Activated B cell treated with CpG ODN at 0.5 μM for 24 hours (primary cell): ENCODE measurements around the gene SPOCK1. TPM values are rescaled to one million over a fixed set of nuclear protein-coding genes. Genes with fewer than 3 reads are reported as not detected.

Experiments used
- ATAC-seq: fragments of 200-7000 bp; cut with Tn5 transposase; one replicate; pipeline ENCODE4 v1.10.0; 2021; ENCODE audit warnings: low read depth, mild to moderate bottlenecking, moderate library complexity
- CTCF ChIA-PET: fragments of 350-600 bp; sonication (Branson Sonifier 250); formaldehyde crosslinking; loops from one replicate; lab custom pipeline; 2021; ENCODE audit warnings: antibody characterized with exemption; lab: Charles Lee
- POLR2A ChIA-PET: fragments of 350-600 bp; sonication (Branson Sonifier 250); formaldehyde crosslinking; loops from one replicate; lab custom pipeline; 2021; ENCODE audit warnings: antibody characterized with exemption; lab: Charles Lee
- DNase-seq: peaks from one replicate; pipeline ENCODE4 v3.0.0; 2022
- H3K27ac Mint-ChIP-seq: one replicate; pipeline ENCODE4 v1.8.0; 2020; ENCODE audit warnings: mixed read lengths
- H3K27me3 Mint-ChIP-seq: one replicate; pipeline ENCODE4 v1.8.0; 2021; ENCODE audit warnings: mixed read lengths
- H3K36me3 Mint-ChIP-seq: one replicate; pipeline ENCODE4 v1.8.0; 2021; ENCODE audit warnings: low read depth, mixed read lengths
- H3K4me1 Mint-ChIP-seq: one replicate; pipeline ENCODE4 v1.8.0; 2021; ENCODE audit warnings: mixed read lengths
- H3K4me3 Mint-ChIP-seq: one replicate; pipeline ENCODE4 v1.8.0; 2020; ENCODE audit warnings: mild to moderate bottlenecking, mixed read lengths
- H3K9me3 Mint-ChIP-seq: one replicate; pipeline ENCODE4 v1.8.0; 2020; ENCODE audit warnings: mixed read lengths
- CTCF ChIP-seq: fragments of 200-600 bp; IDR thresholded peaks from one replicate; pipeline ENCODE4 v1.8.0; 2022; ENCODE audit warnings: antibody characterized with exemption, mild to moderate bottlenecking
- intact Hi-C: fragments of 100-400 bp; cut with micrococcal nuclease; formaldehyde crosslinking; loops from one replicate; pipeline ENCODE4 v1.15.1; 2024
- total RNA-seq: library from RNA; stranded (reverse); gene quantifications from 2 replicates; pipeline ENCODE4 v1.2.3, GENCODE V29; 2022

The SPOCK1 gene
- total RNA-seq, 1 donor from 2014 or later = not detected

GRCh38 chr5:137328991-137329390, 170.1 kb downstream of the SPOCK1 start:
- ChIA-PET POLR2A (no interaction called here), CTCF (no interaction called here)
- intact Hi-C loops = no loop called here
- peaks cover 6% of the 10 kb centered on the region for H3K27me3 Mint-ChIP-seq
- no peak overlapping the region for H3K27ac Mint-ChIP-seq
- H3K4me3 Mint-ChIP-seq = no peak overlapping the region
- no peaks in the 10 kb centered on the region for H3K4me1 Mint-ChIP-seq
- H3K36me3 Mint-ChIP-seq = no peaks in the 10 kb centered on the region
- TF ChIP-seq CTCF = no peak
- DNase-seq (no peak), ATAC-seq (no peak)
- no peaks in the 10 kb centered on the region for H3K9me3 Mint-ChIP-seq

- Mint-ChIP-seq H3K27me3 (peaks cover 6% of the 10 kb centered on the region), H3K27ac (no peak overlapping the region), H3K36me3 (no peaks in the 10 kb centered on the region), H3K4me1 (no peaks in the 10 kb centered on the region), H3K9me3 (no peaks in the 10 kb centered on the region), H3K4me3 (no peak overlapping the region)
- ATAC-seq (no peak), DNase-seq (no peak)
- intact Hi-C loops = no loop called here
- CTCF ChIA-PET = no interaction called here
- POLR2A ChIA-PET = no interaction called here
- no peak for TF ChIP-seq CTCF
Measured at GRCh38 chr5:137328463-137328862, 170.7 kb downstream of the SPOCK1 start.

GRCh38 chr5:137325721-137326120, 173.4 kb downstream of the SPOCK1 start:
- POLR2A ChIA-PET = no interaction called here
- Mint-ChIP-seq H3K36me3 (no peaks in the 10 kb centered on the region), H3K27ac (no peak overlapping the region), H3K9me3 (no peaks in the 10 kb centered on the region), H3K27me3 (peaks cover 10% of the 10 kb centered on the region), H3K4me1 (no peaks in the 10 kb centered on the region), H3K4me3 (no peak overlapping the region)
- CTCF ChIA-PET = no interaction called here
- TF ChIP-seq CTCF = no peak
- DNase-seq (no peak), ATAC-seq (no peak)
- intact Hi-C loops = no loop called here

- ATAC-seq (no peak), DNase-seq (no peak)
- ChIA-PET CTCF (interaction anchor here (1.2 to 2.4 kb wide), 3 partner anchors 10 to 178 kb away, joined by 3 to 15 read pairs (median 5); partner anchors contain the start of gene SPOCK1), POLR2A (no interaction called here)
- intact Hi-C loops = no loop called here
- no peaks in the 10 kb centered on the region for H3K9me3 Mint-ChIP-seq
- no peak overlapping the region for H3K27ac Mint-ChIP-seq
- H3K4me1 Mint-ChIP-seq = no peaks in the 10 kb centered on the region
- H3K27me3 Mint-ChIP-seq = peaks cover 11% of the 10 kb centered on the region
- H3K4me3 Mint-ChIP-seq = no peak overlapping the region
- no peaks in the 10 kb centered on the region for H3K36me3 Mint-ChIP-seq
- TF ChIP-seq CTCF = no peak
Measured at GRCh38 chr5:137320056-137321045, 178.8 kb downstream of the SPOCK1 start.

- ChIA-PET POLR2A (no interaction called here), CTCF (no interaction called here)
- ATAC-seq (no peak), DNase-seq (no peak)
- H3K27me3 Mint-ChIP-seq = peaks cover 12% of the 10 kb centered on the region
- H3K27ac Mint-ChIP-seq = no peak overlapping the region
- H3K36me3 Mint-ChIP-seq = no peaks in the 10 kb centered on the region
- H3K4me1 Mint-ChIP-seq = no peaks in the 10 kb centered on the region
- TF ChIP-seq CTCF = no peak
- no peak overlapping the region for H3K4me3 Mint-ChIP-seq
- H3K9me3 Mint-ChIP-seq = no peaks in the 10 kb centered on the region
- intact Hi-C loops = no loop called here
Measured at GRCh38 chr5:137318027-137318426, 181.1 kb downstream of the SPOCK1 start.
